Activated naive CD8-positive, alpha-beta T cell (primary cell): ENCODE results near the gene NCOA3.

Experiments used
- H3K27ac Mint-ChIP-seq: one replicate; pipeline ENCODE4 v1.8.0; 2021; ENCODE audit warnings: mixed read lengths
- H3K27me3 Mint-ChIP-seq: one replicate; pipeline ENCODE4 v1.8.0; 2021; ENCODE audit warnings: mixed read lengths
- H3K36me3 Mint-ChIP-seq: one replicate; pipeline ENCODE4 v1.8.0; 2021; ENCODE audit warnings: mixed read lengths
- H3K4me1 Mint-ChIP-seq: one replicate; pipeline ENCODE4 v1.8.0; 2021; ENCODE audit warnings: low read depth, mixed read lengths
- H3K4me3 Mint-ChIP-seq: one replicate; pipeline ENCODE4 v1.8.0; 2021; ENCODE audit warnings: mild to moderate bottlenecking, mixed read lengths
- H3K9me3 Mint-ChIP-seq: one replicate; pipeline ENCODE4 v1.8.0; 2021; ENCODE audit warnings: low read depth, mixed read lengths

NCOA3 gene

GRCh38 chr20:47464380-47465101 is 37.1 kb upstream of the NCOA3 start:
- no peaks in the 10 kb centered on the region for H3K4me1 Mint-ChIP-seq
- no peak overlapping the region for H3K4me3 Mint-ChIP-seq
- H3K9me3 Mint-ChIP-seq, result no peaks in the 10 kb centered on the region
- no peaks in the 10 kb centered on the region for H3K36me3 Mint-ChIP-seq
- H3K27me3 Mint-ChIP-seq, result no peaks in the 10 kb centered on the region
- no peak overlapping the region for H3K27ac Mint-ChIP-seq

- Mint-ChIP-seq H3K27me3 (no peaks in the 10 kb centered on the region), H3K4me1 (no peaks in the 10 kb centered on the region), H3K27ac (no peak overlapping the region), H3K4me3 (no peak overlapping the region), H3K9me3 (no peaks in the 10 kb centered on the region), H3K36me3 (no peaks in the 10 kb centered on the region)
These were observed 36.2 kb upstream of the NCOA3 start for GRCh38 chr20:47465335-47466090.

- Mint-ChIP-seq H3K9me3 (no peaks in the 10 kb centered on the region), H3K4me1 (no peaks in the 10 kb centered on the region), H3K27me3 (no peaks in the 10 kb centered on the region), H3K4me3 (no peak overlapping the region), H3K27ac (no peak overlapping the region), H3K36me3 (no peaks in the 10 kb centered on the region)
These were observed 35.5 kb upstream of the NCOA3 start for GRCh38 chr20:47466213-47466612.

- Mint-ChIP-seq H3K4me3 (no peak overlapping the region), H3K36me3 (no peaks in the 10 kb centered on the region), H3K4me1 (no peaks in the 10 kb centered on the region), H3K27me3 (no peaks in the 10 kb centered on the region), H3K9me3 (no peaks in the 10 kb centered on the region), H3K27ac (no peak overlapping the region)
These were observed 34.8 kb upstream of the NCOA3 start for GRCh38 chr20:47466704-47467459.

GRCh38 chr20:47468290-47469050 is 33.2 kb upstream of the NCOA3 start:
- no peaks in the 10 kb centered on the region for H3K9me3 Mint-ChIP-seq
- no peaks in the 10 kb centered on the region for H3K36me3 Mint-ChIP-seq
- H3K27me3 Mint-ChIP-seq, result no peaks in the 10 kb centered on the region
- no peak overlapping the region for H3K4me3 Mint-ChIP-seq
- no peak overlapping the region for H3K27ac Mint-ChIP-seq
- H3K4me1 Mint-ChIP-seq, result peaks cover 4% of the 10 kb centered on the region

GRCh38 chr20:47475419-47476044 is 26.2 kb upstream of the NCOA3 start:
- Mint-ChIP-seq H3K4me1 (peaks cover 14% of the 10 kb centered on the region), H3K36me3 (no peaks in the 10 kb centered on the region), H3K9me3 (no peaks in the 10 kb centered on the region), H3K27ac (no peak overlapping the region), H3K27me3 (no peaks in the 10 kb centered on the region), H3K4me3 (no peak overlapping the region)

GRCh38 chr20:47476452-47476851 is 25.2 kb upstream of the NCOA3 start:
- H3K27me3 Mint-ChIP-seq, result no peaks in the 10 kb centered on the region
- peaks cover 14% of the 10 kb centered on the region for H3K4me1 Mint-ChIP-seq
- H3K4me3 Mint-ChIP-seq, result no peak overlapping the region
- H3K9me3 Mint-ChIP-seq, result no peaks in the 10 kb centered on the region
- no peak overlapping the region for H3K27ac Mint-ChIP-seq
- no peaks in the 10 kb centered on the region for H3K36me3 Mint-ChIP-seq

- H3K27ac Mint-ChIP-seq, result peak overlapping the region; percentile 65
- H3K4me1 Mint-ChIP-seq, result peaks cover 15% of the 10 kb centered on the region
- no peak overlapping the region for H3K4me3 Mint-ChIP-seq
- no peaks in the 10 kb centered on the region for H3K36me3 Mint-ChIP-seq
- no peaks in the 10 kb centered on the region for H3K27me3 Mint-ChIP-seq
- no peaks in the 10 kb centered on the region for H3K9me3 Mint-ChIP-seq
These were observed 22.6 kb upstream of the NCOA3 start for GRCh38 chr20:47479093-47479492.

- Mint-ChIP-seq H3K36me3 (no peaks in the 10 kb centered on the region), H3K4me3 (no peak overlapping the region), H3K4me1 (peaks cover 15% of the 10 kb centered on the region)
These were observed 22.2 kb upstream of the NCOA3 start for GRCh38 chr20:47479506-47479905.

GRCh38 chr20:47480239-47480638 is 21.4 kb upstream of the NCOA3 start:
- H3K36me3 Mint-ChIP-seq, result no peaks in the 10 kb centered on the region
- H3K9me3 Mint-ChIP-seq, result no peaks in the 10 kb centered on the region
- no peak overlapping the region for H3K4me3 Mint-ChIP-seq
- H3K27me3 Mint-ChIP-seq, result no peaks in the 10 kb centered on the region
- peaks cover 20% of the 10 kb centered on the region for H3K4me1 Mint-ChIP-seq
- peak overlapping the region; percentile 16 for H3K27ac Mint-ChIP-seq

More at GRCh38 chr20:47479506-47479905, 22.2 kb upstream of the NCOA3 start:
- Mint-ChIP-seq H3K9me3 (no peaks in the 10 kb centered on the region), H3K27me3 (no peaks in the 10 kb centered on the region), H3K27ac (peak overlapping the region; percentile 65)

GRCh38 chr20:47480705-47481104 is 21.0 kb upstream of the NCOA3 start:
- Mint-ChIP-seq H3K4me3 (no peak overlapping the region), H3K27me3 (no peaks in the 10 kb centered on the region), H3K27ac (peak overlapping the region; percentile 50)

GRCh38 chr20:47481330-47482216 is 20.1 kb upstream of the NCOA3 start:
- Mint-ChIP-seq H3K4me3 (no peak overlapping the region), H3K27ac (peak overlapping the region; percentile 78), H3K4me1 (peaks cover 31% of the 10 kb centered on the region), H3K9me3 (no peaks in the 10 kb centered on the region), H3K36me3 (no peaks in the 10 kb centered on the region), H3K27me3 (no peaks in the 10 kb centered on the region)

More at GRCh38 chr20:47480705-47481104, 21.0 kb upstream of the NCOA3 start:
- Mint-ChIP-seq H3K4me1 (peaks cover 24% of the 10 kb centered on the region), H3K9me3 (no peaks in the 10 kb centered on the region), H3K36me3 (no peaks in the 10 kb centered on the region)

- Mint-ChIP-seq H3K4me3 (no peak overlapping the region), H3K27me3 (no peaks in the 10 kb centered on the region), H3K36me3 (no peaks in the 10 kb centered on the region), H3K27ac (peak overlapping the region; percentile 54), H3K9me3 (no peaks in the 10 kb centered on the region), H3K4me1 (peaks cover 42% of the 10 kb centered on the region)
These were observed 19.0 kb upstream of the NCOA3 start for GRCh38 chr20:47482705-47483104.
